SH-SY5Y (cell line): ENCODE data around the gene NMNAT1.

ENCODE experiments used
- GATA2 ChIP-seq: IDR thresholded peaks from 2 replicates; pipeline ENCODE4 v1.6.1; 2011; ENCODE audit warnings: mild to moderate bottlenecking, low read depth, low read length
- GATA3 ChIP-seq: IDR thresholded peaks from 2 replicates; pipeline ENCODE4 v1.6.1; 2011; ENCODE audit warnings: low read depth, mild to moderate bottlenecking, low read length, moderate library complexity

DNA sequence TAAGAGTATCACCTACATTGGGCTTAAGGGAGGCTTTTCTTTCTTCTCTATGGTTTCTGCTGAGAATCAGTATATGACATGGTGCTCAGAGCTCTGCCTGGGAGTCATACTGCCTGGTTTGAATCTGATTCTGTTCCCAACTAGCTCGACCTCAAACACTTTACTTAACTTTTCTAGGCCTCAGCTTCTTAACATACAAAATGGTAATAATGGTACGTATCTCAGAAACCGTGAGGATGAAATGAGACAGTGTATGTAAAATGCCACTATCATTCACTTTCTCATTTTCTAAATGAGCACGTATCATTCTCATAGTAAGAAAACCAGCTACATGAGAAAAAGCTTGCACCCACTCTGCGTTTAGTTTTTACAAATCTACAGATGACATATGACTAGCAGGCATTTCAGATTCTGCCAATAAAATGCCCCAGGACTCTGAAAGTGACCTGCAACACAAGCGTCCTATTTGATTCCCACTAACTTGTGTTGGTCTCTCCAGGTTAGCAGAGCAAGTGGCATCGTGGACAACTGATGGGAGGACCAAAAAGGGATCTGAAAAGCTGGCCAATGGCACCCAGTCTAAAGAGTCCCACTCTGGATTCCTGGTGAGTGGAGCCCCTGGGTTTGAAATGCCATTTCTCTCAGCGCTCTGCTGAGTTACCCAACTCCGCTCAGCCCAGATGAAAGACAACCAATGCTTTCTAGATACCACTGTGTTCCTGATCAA, 39.3 kb upstream of the NMNAT1 start:
- TF ChIP-seq GATA2 (no peak), GATA3 (no peak)
